A673 (cell line): Measurements from ENCODE around the gene ITIH5.

Experiments used
- CTCF ChIP-seq: fragments of 300-800, 200-600 bp; sonication (generic); conservative IDR thresholded peaks from 2 replicates; pipeline ENCODE4 v1.5.1; 2017; ENCODE audit warnings: low read depth, mild to moderate bottlenecking, antibody characterized with exemption, low read length, moderate library complexity, mixed read lengths
- EZH2 ChIP-seq: fragments of 200-600 bp; sonication (generic); IDR thresholded peaks from 2 replicates; pipeline ENCODE4 v1.6.1; 2017; ENCODE audit warnings: borderline replicate concordance, low read depth, mild to moderate bottlenecking, mixed read lengths, antibody characterized with exemption, low read length; ENCODE audit not compliant: poor library complexity, severe bottlenecking

- TF ChIP-seq CTCF (no peak), EZH2 (no peak)
Measured at GRCh38 chr10:7551289-7551688, 115.5 kb downstream of the ITIH5 start.
